Neural progenitor cell (in vitro differentiated cells): ENCODE measurements around the gene RNF166.

ENCODE experiments used
- EZH2 ChIP-seq: fragments of 200-600 bp; sonication (generic); IDR thresholded peaks from 2 replicates; pipeline ENCODE4 v1.6.1; 2017; ENCODE audit warnings: antibody characterized with exemption, mild to moderate bottlenecking, moderate library complexity
- TF ChIP-seq, protein P1 (sequence below): fragments of 200-600 bp; sonication (generic); IDR thresholded peaks from 2 replicates; pipeline ENCODE4 v1.5.1; 2017; ENCODE audit warnings: antibody characterized with exemption, mild to moderate bottlenecking

DNA sequence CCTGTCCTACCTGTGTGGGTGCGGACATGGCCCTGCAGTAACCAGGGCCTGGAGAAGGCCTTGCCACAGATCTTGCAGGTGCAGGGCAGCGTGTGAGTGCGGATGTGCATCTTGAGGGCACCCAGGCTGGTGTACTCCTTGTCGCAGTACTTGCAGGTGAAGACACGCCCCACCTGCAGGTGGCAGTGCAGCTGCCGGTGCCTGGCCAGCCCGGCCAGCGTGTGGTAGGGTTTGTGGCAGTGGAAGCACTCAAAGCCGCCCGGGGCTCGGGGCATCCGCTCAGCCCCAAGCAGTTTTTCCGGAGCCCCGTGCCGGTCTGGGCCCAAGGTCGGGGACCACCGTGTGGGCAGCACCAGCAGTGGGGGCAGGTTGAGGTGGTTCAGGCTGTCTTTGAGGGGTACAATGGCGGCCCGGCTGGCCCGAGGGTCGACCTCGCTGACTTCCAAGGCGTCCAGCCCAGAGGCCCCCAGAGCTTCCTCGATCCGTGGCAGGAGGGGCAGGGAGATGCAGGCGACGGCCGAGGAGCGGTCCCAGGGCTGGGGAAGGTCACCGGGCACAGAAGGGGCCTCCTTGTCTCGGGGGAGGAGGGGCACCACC lies 25.0 kb downstream of the RNF166 start:
- TF ChIP-seq, protein P1, sequence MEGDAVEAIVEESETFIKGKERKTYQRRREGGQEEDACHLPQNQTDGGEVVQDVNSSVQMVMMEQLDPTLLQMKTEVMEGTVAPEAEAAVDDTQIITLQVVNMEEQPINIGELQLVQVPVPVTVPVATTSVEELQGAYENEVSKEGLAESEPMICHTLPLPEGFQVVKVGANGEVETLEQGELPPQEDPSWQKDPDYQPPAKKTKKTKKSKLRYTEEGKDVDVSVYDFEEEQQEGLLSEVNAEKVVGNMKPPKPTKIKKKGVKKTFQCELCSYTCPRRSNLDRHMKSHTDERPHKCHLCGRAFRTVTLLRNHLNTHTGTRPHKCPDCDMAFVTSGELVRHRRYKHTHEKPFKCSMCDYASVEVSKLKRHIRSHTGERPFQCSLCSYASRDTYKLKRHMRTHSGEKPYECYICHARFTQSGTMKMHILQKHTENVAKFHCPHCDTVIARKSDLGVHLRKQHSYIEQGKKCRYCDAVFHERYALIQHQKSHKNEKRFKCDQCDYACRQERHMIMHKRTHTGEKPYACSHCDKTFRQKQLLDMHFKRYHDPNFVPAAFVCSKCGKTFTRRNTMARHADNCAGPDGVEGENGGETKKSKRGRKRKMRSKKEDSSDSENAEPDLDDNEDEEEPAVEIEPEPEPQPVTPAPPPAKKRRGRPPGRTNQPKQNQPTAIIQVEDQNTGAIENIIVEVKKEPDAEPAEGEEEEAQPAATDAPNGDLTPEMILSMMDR: peak; percentile 46
- no peak for TF ChIP-seq EZH2
